Stimulated activated CD8-positive, alpha-beta memory T cell treated with anti-CD3 and anti-CD28 coated beads, Interleukin-7, amount 100 ng/mL, for 1 hour (primary cell): ENCODE data around the gene TNNT3.
"Not testable (repeated sequence)": the region's sequence is repeated elsewhere in the genome, so short reads cannot be mapped to it uniquely, and the experiment has no call there.

ENCODE experiments used
- DNase-seq, 2 donors: peaks; one replicate each; pipeline ENCODE4 v3.0.0-alpha.2; 2020; ENCODE audit warnings: low read depth in 2 of 2

The TNNT3 gene

DNA sequence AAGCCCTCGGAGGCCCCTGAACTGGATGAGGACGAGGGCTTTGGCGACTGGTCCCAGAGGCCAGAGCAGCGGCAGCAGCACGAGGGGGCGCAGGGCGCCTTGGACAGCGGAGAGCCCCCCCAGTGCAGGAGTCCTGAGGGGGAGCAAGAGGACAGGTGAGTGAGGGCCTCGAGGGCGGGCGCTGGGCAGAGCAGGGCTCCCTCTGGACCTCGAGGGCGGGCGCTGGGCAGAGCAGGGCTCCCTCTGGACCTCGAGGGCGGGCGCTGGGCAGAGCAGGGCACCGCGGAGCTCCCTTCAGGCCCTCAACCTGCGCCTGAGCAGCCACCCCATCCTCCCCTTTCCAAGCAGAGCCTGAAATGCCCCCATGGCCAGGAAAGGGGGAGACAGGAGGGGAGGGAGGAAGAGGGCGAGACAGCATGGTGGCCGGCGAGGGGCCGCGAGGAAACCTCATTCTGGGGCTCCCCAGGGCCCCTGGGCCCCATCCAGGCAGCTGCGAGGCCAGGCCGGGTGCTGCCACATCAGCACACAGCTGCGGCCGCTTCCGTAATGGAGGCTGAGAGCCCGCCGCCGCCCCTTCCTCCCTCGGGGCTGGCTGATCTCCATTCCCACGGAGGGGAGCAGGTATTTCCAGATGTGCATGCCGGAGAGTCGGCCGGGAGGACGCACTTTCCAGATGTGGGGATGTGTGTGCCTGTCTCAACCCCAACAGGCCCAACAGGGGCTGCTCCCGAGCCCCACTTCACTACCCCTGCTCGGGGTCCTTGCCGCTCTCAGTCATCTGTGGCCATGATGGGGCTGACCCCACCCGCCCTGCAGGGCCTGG lies 37.9 kb upstream of the TNNT3 start:
- DNase-seq = no peak

DNA sequence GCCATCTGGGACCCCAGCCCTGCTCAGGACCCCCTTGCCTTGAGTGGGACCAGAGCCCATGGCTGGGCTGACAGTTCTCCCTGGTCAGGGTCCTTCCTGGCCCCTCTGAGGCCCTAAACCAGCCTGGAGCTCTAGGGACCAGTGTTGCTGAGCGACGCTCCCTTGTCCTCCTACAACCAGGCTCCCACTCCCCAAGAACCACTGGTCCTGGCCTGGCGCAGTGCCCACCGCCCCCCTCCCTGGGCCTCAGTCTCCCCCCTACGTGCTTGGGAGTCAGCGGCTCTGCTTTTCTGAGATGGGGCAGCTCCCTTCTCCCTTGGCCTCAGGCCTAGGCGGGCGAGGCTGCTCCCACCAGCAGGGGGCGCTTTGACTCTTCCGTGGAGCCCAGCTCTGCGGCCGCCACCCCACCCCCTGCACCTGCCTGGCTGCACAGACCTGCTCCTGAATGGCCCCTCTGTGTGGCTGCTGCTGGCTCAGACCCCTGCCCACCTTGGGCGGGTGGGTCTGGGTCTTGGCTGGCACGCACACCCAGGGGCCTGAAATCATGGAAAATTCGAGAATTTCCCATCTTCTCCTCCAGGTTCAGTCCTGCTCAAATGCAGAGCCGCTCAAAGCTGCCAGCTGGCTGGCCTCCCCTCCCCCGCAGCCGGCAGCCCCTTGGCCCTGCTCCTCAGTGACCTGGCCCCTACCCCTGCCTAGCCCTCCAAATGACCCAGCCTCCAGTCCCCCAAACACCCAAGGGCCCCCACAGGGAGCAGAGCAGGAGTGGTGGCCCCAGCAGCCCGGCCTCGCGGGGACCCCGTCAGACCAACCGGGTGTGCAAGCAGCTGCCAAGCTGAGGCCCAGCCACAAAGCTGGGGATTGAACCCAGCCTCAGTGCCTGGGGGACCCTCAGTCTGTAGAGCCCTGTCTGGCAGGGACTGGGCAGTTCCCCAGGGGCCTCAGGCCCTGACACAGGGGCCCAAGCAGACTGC lies 37.0 kb upstream of the TNNT3 start:
- DNase-seq = peak; percentile 55 to 67

DNA sequence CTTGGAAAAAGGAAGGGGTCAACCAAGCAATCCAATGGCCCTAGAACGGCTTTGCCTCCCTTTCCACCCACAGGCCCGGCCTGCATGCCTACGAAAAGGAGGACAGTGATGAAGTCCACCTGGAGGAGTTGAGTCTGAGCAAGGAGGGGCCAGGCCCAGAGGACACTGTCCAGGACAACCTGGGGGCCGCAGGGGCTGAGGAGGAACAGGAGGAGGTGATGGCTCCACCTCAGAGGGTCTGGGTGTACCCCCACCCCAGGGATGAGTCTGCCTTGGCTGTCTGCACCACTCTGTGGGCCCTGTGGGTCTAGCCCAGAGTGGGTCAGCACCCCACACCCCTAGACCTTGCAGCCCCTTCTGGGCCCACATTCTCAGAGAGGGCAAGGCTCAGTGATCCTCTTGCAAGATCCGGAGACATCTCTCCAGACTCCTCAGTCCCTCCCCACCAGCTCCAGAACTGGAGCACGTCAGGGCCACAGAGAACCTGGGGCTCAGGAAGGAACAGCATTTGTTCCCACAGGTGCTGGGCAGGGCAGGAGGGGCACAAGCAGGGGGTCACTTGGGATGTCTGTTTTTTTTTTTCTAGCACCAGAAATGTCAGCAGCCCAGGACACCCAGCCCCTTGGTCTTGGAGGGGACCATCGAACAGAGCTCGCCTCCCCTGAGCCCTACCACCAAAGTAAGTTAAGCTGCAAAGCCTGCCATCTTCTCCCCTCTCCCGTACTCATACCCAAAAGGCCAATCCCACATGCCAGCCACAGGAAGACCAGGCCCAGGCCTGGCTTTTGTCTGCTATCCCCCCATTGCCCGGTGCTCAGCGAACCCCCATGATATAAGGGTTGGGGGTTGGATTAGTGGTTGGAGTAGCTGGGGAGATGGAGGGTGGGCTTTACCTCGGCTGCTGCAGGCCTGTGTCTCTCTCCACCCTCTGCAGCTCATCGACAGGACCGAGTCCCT lies 35.9 kb upstream of the TNNT3 start:
- no peak for DNase-seq

DNA sequence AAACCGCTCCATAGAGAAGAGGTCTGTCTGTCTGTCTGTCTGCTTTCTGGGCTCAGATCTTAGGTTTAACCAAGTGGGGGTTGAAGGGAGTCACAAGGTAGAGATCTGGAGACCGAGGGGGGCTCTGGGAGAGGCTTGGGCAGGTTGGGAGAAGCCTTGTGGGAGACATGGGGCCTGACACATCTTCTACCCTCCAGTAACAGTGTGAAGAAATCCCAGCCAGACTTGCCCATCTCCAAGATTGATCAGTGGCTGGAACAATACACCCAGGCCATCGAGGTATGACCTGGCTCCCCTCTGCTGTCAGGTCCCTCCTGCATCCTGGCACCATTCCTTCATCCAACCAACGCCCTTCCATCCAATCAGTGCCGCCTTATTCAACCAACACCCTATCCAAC lies 35.2 kb upstream of the TNNT3 start:
- no peak for DNase-seq

DNA sequence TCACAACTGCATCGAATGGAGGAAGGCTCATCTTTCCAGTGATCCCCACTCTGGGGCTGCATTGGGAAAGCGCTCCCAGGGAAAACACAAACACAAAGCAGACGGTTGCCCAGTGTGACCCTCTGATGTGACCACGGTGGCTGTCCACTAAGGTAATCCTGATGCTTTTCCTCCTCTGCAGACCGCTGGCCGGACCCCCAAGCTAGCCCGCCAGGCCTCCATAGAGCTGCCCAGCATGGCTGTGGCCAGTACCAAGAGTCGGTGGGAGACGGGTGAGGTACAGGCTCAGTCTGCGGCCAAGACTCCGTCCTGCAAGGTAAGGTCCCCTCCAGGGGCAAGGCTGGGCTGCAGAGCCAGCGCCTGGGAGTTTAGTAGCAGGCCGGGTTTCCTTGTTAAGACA lies 33.0 kb upstream of the TNNT3 start:
- DNase-seq = not testable (repeated sequence)

DNA sequence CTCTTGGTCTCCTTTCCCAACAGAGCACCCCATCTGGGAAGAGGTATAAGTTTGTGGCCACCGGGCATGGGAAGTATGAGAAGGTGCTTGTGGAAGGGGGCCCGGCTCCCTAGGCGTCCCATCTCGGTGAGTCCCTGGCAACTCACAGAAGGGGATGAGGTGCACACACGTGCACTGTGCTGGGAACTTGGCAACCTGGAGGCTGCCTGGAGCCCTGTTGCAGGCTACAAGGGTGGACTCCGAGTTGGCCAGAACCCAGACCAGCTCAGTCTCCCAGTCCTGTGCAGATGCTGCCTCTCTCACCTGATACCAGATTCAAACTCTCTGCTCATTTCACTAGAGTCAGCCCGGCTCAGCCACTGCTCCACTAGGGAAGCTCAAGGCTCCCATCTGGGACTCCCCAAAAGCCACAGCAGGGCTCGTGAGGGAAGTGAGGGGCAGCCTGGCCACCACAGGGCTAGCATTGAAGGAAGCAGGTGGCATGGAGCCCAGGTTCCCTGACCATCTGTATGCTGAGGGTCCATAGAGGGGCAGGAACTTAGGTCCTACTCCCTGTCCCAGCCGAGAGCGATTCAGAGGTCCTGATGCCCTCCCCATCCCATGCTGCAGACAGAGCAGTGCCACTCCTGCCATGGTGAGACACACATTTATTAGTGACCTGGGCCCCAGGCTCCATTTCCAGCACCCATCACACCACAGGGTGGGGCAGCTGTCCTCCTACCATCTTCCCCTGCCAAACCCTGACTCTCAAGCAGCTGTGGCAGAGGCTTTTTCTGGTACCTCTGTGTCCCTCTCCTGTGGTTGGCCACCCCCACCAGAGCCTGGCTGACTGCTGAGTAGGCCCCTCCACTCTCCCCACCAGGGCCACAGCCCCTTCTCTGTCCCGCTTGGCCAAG lies 31.8 kb upstream of the TNNT3 start:
- DNase-seq = no peak

DNA sequence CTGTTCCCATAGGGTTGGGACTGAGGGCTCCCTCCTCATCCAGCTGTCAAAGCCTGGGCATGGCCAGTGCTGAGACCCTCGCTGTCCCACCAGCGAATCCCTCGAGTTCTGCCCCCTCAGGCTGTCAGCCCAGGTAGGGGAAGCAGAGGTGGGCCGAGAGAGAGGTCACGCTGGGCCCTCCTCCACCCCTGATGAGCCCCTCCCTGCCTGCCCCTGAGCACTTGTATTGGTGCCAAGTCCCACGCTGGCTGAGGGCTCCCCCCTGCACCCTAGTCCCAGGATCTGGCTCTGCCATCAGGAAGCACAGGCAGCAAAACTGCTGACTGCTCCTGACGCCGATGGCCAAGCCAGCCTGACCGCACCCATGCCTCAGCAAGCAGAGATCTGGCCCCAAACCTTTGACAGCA lies 31.2 kb upstream of the TNNT3 start:
- no peak for DNase-seq

DNA sequence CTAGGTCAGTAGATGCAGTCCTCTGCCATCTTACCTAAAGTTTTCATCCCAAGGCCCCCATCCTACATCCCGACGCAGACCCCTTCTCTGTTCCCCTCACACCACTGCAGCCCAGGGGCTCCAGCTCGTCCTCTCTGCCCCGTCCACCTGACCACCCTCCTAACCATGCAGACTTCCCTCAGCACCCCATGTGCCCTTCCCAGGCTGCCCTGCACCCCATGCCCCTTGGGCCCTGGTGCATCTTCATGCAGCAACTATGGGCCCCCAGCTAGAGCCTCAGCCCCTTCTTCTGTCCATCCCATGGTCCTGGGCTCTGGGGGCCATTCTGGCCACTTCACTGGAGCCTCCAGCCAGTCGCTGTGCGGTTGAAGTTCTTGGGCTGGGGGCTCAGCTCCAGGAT lies 30.7 kb upstream of the TNNT3 start:
- DNase-seq = no peak

DNA sequence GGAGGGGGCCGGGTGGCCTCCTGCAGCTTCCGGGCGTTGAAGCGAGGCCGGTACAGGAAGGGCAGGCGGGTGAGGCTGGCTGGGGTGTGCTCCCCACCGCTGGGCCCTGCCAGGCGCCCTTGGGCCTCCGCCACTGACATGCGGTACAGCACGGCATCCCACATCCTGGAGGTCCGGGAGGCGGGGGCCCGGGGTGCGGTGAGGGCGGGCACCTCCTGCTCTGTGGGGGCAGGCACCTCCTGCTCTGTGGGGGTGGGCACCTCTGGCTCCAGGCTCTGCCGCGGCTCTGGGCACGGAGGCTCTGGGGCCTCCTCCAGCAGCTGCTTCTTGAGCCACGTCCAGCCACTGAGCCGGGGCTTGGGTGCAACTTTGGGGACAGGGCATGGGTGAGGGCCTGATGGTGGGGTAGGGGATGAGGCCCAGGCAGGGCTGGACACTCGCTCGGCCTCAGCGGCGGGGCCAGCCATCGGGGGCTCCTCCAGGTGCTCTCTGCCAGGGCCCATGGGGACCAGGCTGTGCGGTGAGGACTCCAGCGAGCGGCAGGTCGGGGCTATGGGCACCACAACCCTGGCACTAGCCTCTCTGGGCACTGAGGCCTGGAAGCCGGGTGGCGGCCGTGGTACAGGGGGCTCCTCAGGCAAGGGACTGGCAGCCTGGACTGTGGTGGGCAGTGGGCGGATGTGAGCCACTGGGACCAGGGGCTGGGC lies 30.1 kb upstream of the TNNT3 start:
- peak; percentile 47 to 50 for DNase-seq

DNA sequence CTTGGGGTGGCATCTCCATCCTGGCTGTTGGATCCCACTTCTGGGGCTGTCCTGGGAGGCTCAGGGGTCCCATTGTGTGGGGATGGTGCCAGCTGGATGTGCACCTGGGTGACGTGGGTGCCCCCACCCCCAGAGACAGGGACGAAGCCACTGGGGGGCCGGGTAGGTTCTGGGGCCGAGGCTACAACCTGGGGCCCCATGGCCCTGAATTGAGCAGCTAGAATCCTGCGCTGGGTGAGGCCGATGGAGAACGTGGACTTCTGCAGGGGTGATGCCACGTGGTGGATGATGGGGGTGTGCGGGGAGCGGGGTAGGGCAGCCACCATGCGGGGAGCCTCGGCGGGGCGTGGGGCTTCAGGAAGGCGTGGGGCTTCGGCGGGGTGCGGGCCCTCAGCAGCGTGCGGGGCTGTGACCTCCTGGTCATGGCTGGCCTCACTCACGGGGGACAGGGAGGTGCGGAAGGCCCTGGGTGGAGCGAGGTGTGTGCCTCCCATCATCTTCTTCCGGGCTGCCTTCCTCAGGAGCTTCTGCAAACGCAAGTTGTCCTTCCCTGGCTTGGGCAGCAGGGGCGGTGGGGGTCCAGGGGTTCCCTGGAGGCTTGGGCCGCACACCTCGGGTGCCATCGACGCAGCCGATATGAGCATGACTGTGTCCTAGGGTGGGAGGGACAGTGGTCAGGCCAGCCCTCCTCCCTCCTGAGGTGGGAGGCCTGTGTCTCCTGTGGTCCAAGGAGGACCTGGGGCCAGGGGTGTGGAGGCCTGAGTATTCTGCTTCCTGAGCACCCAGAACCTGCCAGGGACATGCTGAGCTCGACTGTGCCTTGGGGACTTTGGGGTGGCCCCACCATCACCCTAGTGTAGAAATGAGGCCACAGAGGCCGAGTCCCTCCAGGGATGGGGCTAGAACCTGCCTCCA lies 29.3 kb upstream of the TNNT3 start:
- no peak for DNase-seq

DNA sequence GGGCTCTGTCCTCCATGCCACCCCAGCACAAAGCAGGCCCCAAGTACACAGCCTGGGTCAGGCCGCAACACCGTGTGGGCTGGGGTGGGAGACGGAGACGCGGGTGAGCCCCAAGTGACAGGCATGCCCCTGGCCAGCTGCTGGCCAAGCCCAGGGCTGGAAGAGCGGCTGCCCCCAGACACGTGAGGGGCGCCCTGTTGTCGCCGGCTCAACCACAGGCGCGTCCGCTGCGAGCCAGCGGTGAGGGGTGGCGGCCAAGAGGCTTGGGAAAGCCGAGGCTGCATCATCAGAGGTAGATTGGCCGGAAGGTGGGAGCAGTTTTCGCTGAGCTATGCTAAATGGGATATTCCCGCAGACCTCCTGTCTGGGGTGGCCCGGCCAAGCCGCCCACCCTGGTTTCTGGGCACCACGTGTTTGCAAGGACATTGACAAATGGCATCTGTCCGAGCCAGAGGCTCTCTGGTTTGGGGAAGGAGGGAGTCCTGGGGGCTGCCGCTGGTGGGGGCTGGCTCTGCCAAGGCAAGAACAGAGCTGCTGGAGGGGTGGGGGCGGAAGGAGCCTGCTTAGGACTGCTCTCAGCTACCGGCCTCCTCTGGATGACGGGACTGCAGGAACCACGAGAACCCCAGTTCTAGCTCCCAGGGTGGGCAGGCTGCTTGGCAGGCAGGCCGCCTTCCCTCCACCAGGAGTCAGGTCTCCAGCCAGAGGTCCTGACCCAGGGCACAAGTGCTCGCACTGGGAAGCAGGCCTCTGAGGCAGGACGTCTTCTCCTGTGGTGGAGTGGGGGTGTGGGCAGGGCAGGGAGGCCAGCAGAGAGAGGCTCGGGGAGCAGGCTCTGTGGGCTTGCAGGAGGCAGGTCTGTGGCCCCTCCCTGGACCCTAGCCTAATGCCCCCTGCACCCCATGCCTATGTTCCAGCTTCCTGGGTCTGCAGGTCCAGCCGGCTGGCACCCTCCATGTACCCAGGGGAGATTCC lies 28.4 kb upstream of the TNNT3 start:
- no peak for DNase-seq

DNA sequence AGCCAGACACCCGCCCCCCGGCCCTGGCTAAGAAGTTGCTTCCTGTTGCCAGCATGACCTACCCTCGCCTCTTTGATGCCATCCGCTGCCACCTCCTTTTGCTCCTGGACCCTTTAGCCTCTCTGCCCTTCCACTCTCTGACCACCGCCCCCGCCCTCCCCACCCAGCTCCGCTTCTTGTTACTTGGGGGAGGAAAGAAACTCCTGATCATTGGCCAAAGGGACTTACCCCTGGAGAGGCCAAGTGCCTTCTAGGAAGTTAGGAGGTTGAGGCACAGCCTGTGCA lies 27.7 kb upstream of the TNNT3 start, which contains the start of gene PRR33:
TSS of gene PRR33 (minus strand) at position 65 of the 285 bp plus-strand sequence. CDS start 1,311 bp downstream, outside the sequence.
- no peak for DNase-seq

DNA sequence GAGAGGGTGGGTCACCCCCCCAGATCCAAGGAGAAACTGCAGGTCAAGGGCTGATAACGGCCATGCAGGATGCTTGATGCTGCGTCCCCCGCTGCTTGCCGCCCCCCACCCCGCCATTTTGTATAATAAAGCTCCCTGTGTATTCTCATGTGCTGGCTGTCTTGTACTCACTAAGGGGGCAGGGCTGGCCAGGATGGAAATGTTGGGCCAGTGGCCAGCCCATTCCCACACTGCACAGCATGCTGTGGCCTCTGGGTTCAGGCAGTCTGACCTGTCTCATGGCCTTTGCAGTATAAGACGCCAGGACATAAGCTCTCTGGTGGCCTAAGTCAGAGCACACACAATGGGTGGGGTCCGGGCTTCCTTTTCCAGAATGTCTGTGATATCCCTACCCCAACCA lies 27.4 kb upstream of the TNNT3 start:
- DNase-seq = no peak

DNA sequence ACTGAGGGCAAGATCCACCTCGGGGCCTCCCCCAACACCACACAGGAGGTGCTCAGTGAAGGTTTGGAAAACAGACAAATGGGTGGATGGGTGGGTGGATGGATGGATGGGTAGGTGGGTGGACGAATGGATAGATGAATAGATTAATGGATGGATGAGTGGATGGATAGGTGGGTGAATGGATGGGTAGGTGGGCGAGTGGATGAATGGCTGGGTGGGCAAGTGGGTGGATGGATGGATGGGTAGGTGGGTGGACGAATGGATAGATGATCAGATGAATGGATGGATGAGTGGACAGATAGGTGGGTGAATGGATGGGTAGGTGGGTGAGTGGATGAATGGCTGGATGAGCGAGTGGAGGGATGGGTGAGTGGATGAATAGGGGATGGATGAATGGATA lies 26.9 kb upstream of the TNNT3 start:
- DNase-seq = no peak

DNA sequence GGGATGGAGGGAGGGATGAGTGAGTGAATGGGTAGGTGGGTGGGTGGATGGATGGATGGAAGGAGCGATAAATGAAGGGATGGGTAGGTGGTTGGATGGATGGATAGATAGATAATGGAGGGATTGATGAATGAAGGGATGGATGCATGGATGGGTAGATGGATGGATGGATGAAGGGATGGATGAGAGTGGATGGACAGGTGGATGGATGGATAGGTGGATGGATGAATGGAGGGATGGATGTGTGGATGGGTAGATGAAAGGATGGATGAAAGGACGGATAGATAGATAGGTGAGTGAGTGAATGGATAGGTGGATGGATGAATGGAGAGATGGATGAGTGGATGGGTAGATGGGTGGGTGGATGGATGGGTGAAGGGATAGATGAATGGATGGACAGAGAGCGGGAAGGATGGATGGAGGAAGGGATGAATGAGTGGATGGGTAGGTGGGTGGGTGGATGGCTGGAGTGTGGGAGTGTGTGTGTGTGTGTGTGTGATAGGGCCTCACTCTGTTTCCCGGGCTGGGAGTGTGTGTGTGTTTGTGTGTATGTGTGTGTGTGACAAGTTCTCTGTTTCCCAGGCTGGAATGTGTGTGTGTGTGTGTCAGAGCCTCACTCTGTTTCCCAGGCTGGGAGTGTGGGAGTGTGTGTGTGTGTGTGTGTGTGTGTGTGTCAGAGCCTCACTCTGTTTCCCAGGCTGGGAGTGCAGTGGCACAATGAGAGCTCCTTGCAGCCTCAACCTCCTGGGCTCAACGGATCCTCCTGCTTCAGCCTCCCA lies 25.7 kb upstream of the TNNT3 start:
- no peak for DNase-seq

DNA sequence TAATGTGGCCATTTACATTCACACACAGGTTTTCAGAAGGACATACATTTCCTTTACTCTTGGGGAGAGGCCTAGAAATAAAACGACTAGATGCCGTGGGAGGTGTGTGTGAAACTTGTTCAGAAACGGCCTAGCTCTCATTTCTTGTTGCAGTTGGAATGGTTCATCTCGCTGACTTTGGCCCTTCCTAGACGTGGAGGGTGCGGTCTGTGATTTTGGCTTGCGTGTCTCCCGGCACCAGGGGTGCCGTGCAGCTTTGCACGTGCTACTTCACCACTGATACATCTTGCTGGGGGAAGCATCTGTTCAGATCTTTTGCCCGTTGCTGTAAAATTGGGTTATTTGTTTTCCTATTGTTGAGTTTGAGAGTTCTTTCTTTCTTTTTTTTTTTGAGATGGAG lies 24.7 kb upstream of the TNNT3 start:
- DNase-seq = no peak

DNA sequence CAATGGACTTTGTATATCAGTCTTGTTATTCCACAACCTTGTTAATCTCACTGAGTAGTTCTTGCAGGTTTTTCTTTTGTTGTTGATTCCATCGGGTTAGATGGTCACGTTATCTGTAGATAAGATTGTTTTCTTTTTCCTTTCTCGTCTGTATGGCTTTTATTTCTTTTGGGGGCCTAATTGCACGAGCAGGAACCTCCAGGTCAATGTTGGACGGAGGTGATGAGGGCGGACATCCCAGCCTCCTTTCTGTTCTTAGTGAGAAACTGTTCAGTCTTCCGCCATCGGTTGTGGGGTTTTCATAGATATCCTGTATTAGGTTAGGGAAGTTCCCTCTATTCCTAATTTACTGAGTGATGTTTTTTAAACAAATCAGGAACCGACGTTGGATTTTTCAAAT lies 23.0 kb upstream of the TNNT3 start:
- DNase-seq = no peak
